HAP-1 (cell line): ENCODE data around the gene GRIA3.

ENCODE experiments used
- DNase-seq, 2 experiments: peaks; one replicate each; pipeline ENCODE4 v3.0.0-alpha.2; 2016 to 2020; ENCODE audit warnings: low spot score in 2 of 2
- H3K27me3 ChIP-seq: fragments of 250-450 bp; sonication (Bioruptor Pico); 2 replicates; pipeline ENCODE4 v1.5.1; 2020; ENCODE audit warnings: low read depth, mild to moderate bottlenecking, moderate library complexity
- H3K36me3 ChIP-seq: fragments of 250-450 bp; sonication (Bioruptor Pico); replicated peaks from 2 replicates; pipeline ENCODE4 v1.5.1; 2020; ENCODE audit warnings: mild to moderate bottlenecking
- H3K4me1 ChIP-seq: fragments of 250-450 bp; sonication (Bioruptor Pico); 2 replicates; pipeline ENCODE4 v1.5.1; 2020; ENCODE audit warnings: mild to moderate bottlenecking
- H3K4me3 ChIP-seq: fragments of 250-450 bp; sonication (Bioruptor Pico); 2 replicates; pipeline ENCODE4 v1.5.1; 2020; ENCODE audit warnings: mild to moderate bottlenecking, moderate library complexity
- H3K9me3 ChIP-seq: fragments of 250-450 bp; sonication (Bioruptor Pico); 2 replicates; pipeline ENCODE4 v1.5.1; 2020; ENCODE audit warnings: mild to moderate bottlenecking, moderate library complexity
- in situ Hi-C: fragments of 300-500 bp; cut with MboI; formaldehyde crosslinking; loops from 3 replicates; pipeline ENCODE4 v1.14.3; 2020; ENCODE audit warnings: low sequenced_read_pairs, inconsistent platforms, mixed read lengths

The GRIA3 gene

GRCh38 chrX:123184219-123184865 is at the start of gene GRIA3:
GRIA3 (plus strand) TSS chrX:123184278; CDS start chrX:123184536, 258 bp downstream.
- Histone ChIP-seq H3K4me3 (peak within 1 kb of the TSS; percentile 14), H3K36me3 (no peaks in the 10 kb centered on the region), H3K4me1 (no peaks in the 10 kb centered on the region), H3K9me3 (no peaks in the 10 kb centered on the region), H3K27me3 (peaks cover 51% of the 10 kb centered on the region)
- DNase-seq: peak in 1 of 2 experiments; percentile 15
- in situ Hi-C loops: no loop called here

- no peak for DNase-seq
- Histone ChIP-seq H3K4me1 (no peaks in the 10 kb centered on the region), H3K27me3 (peaks cover 3% of the 10 kb centered on the region; the same call in 1 of the 2 replicates), H3K4me3 (no peak overlapping the region), H3K36me3 (no peaks in the 10 kb centered on the region), H3K9me3 (no peaks in the 10 kb centered on the region)
- in situ Hi-C loops: no loop called here
These were observed 45.6 kb upstream of the GRIA3 start for GRCh38 chrX:123138473-123138872.

GRCh38 chrX:123140454-123140853 is 43.6 kb upstream of the GRIA3 start:
- Histone ChIP-seq H3K36me3 (no peaks in the 10 kb centered on the region), H3K9me3 (no peaks in the 10 kb centered on the region), H3K4me3 (no peak overlapping the region), H3K27me3 (0 out of 2 replicates have a peak, but pooled peaks cover 3% of the 10 kb centered on the region), H3K4me1 (no peaks in the 10 kb centered on the region)
- no peak for DNase-seq
- in situ Hi-C loops: no loop called here

- H3K4me1 ChIP-seq: no peaks in the 10 kb centered on the region
- DNase-seq: no peak
- in situ Hi-C loops: no loop called here
These were observed 43.2 kb upstream of the GRIA3 start for GRCh38 chrX:123140904-123141303.

GRCh38 chrX:123153846-123154335 is 30.2 kb upstream of the GRIA3 start:
- Histone ChIP-seq H3K36me3 (no peaks in the 10 kb centered on the region), H3K4me3 (no peak overlapping the region), H3K4me1 (no peaks in the 10 kb centered on the region), H3K27me3 (no peaks in the 10 kb centered on the region), H3K9me3 (no peaks in the 10 kb centered on the region)
- DNase-seq: no peak
- in situ Hi-C loops: no loop called here

More at GRCh38 chrX:123140904-123141303, 43.2 kb upstream of the GRIA3 start:
- 0 out of 2 replicates have a peak, but pooled peaks cover 3% of the 10 kb centered on the region for H3K27me3 ChIP-seq
- H3K9me3 ChIP-seq: no peaks in the 10 kb centered on the region
- H3K4me3 ChIP-seq: no peak overlapping the region
- H3K36me3 ChIP-seq: no peaks in the 10 kb centered on the region

- H3K9me3 ChIP-seq: no peaks in the 10 kb centered on the region
- H3K4me1 ChIP-seq: no peaks in the 10 kb centered on the region
- no peak overlapping the region for H3K4me3 ChIP-seq
- in situ Hi-C loops: no loop called here
- no peaks in the 10 kb centered on the region for H3K27me3 ChIP-seq
- DNase-seq: no peak
- H3K36me3 ChIP-seq: no peaks in the 10 kb centered on the region
These were observed 28.8 kb upstream of the GRIA3 start for GRCh38 chrX:123155327-123155726.

GRCh38 chrX:123157586-123157985 is 26.5 kb upstream of the GRIA3 start:
- H3K9me3 ChIP-seq: no peaks in the 10 kb centered on the region
- DNase-seq: no peak
- H3K27me3 ChIP-seq: no peaks in the 10 kb centered on the region
- H3K36me3 ChIP-seq: no peaks in the 10 kb centered on the region
- no peaks in the 10 kb centered on the region for H3K4me1 ChIP-seq
- no peak overlapping the region for H3K4me3 ChIP-seq
- in situ Hi-C loops: no loop called here

GRCh38 chrX:123159403-123159802 is 24.7 kb upstream of the GRIA3 start:
- H3K9me3 ChIP-seq: no peaks in the 10 kb centered on the region
- no peaks in the 10 kb centered on the region for H3K36me3 ChIP-seq
- H3K4me1 ChIP-seq: no peaks in the 10 kb centered on the region
- in situ Hi-C loops: no loop called here
- no peaks in the 10 kb centered on the region for H3K27me3 ChIP-seq
- no peak overlapping the region for H3K4me3 ChIP-seq
- no peak for DNase-seq

- Histone ChIP-seq H3K4me3 (no peak overlapping the region), H3K4me1 (no peaks in the 10 kb centered on the region), H3K9me3 (no peaks in the 10 kb centered on the region), H3K27me3 (no peaks in the 10 kb centered on the region), H3K36me3 (no peaks in the 10 kb centered on the region)
- DNase-seq: no peak
- in situ Hi-C loops: no loop called here
These were observed 16.5 kb upstream of the GRIA3 start for GRCh38 chrX:123167621-123168020.

- Histone ChIP-seq H3K4me3 (no peak overlapping the region), H3K4me1 (no peaks in the 10 kb centered on the region), H3K36me3 (no peaks in the 10 kb centered on the region), H3K27me3 (no peaks in the 10 kb centered on the region), H3K9me3 (no peaks in the 10 kb centered on the region)
- no peak for DNase-seq
- in situ Hi-C loops: no loop called here
These were observed 14.7 kb upstream of the GRIA3 start for GRCh38 chrX:123169247-123169901.

- no peaks in the 10 kb centered on the region for H3K4me1 ChIP-seq
- no peaks in the 10 kb centered on the region for H3K27me3 ChIP-seq
- H3K4me3 ChIP-seq: no peak overlapping the region
- H3K9me3 ChIP-seq: no peaks in the 10 kb centered on the region
- DNase-seq: no peak
- no peaks in the 10 kb centered on the region for H3K36me3 ChIP-seq
- in situ Hi-C loops: no loop called here
These were observed 13.5 kb upstream of the GRIA3 start for GRCh38 chrX:123170546-123170945.

- no peaks in the 10 kb centered on the region for H3K27me3 ChIP-seq
- no peak overlapping the region for H3K4me3 ChIP-seq
These were observed 12.3 kb upstream of the GRIA3 start for GRCh38 chrX:123171781-123172180.

GRCh38 chrX:123172869-123173268 is 11.2 kb upstream of the GRIA3 start:
- in situ Hi-C loops: no loop called here
- no peaks in the 10 kb centered on the region for H3K36me3 ChIP-seq
- no peak overlapping the region for H3K4me3 ChIP-seq
- H3K27me3 ChIP-seq: no peaks in the 10 kb centered on the region
- DNase-seq: no peak
- no peaks in the 10 kb centered on the region for H3K9me3 ChIP-seq
- no peaks in the 10 kb centered on the region for H3K4me1 ChIP-seq

More at GRCh38 chrX:123171781-123172180, 12.3 kb upstream of the GRIA3 start:
- Histone ChIP-seq H3K4me1 (no peaks in the 10 kb centered on the region), H3K36me3 (no peaks in the 10 kb centered on the region), H3K9me3 (no peaks in the 10 kb centered on the region)
- in situ Hi-C loops: no loop called here
- DNase-seq: no peak

- Histone ChIP-seq H3K4me3 (no peak overlapping the region), H3K9me3 (no peaks in the 10 kb centered on the region), H3K27me3 (no peaks in the 10 kb centered on the region), H3K36me3 (no peaks in the 10 kb centered on the region), H3K4me1 (no peaks in the 10 kb centered on the region)
- in situ Hi-C loops: no loop called here
- DNase-seq: peak in 1 of 2 experiments; percentile 35
These were observed 10.2 kb upstream of the GRIA3 start for GRCh38 chrX:123173833-123174232.
